DOHH2 (cell line): ENCODE data around the gene SYCN.
"Not testable (repeated sequence)": the region's sequence is repeated elsewhere in the genome, so short reads cannot be mapped to it uniquely, and the experiment has no call there.

Source experiments
- H3F3A ChIP-seq: fragments of 200-600 bp; sonication (generic), shearing (Covaris generic); 2 replicates; pipeline ENCODE4 v1.6.0; 2016; ENCODE audit warnings: antibody characterized with exemption, mild to moderate bottlenecking; ENCODE audit not compliant: control insufficient read depth, insufficient read depth
- H3K27ac ChIP-seq: fragments of 200-600 bp; sonication (generic); 2 replicates; pipeline ENCODE4 v1.5.1; 2014; ENCODE audit warnings: low read depth, mild to moderate bottlenecking, low read length, moderate library complexity
- H3K27me3 ChIP-seq: fragments of 200-600 bp; sonication (generic); 2 replicates; pipeline ENCODE4 v1.6.1; 2014; ENCODE audit warnings: mild to moderate bottlenecking, low read length, mixed read lengths; ENCODE audit not compliant: control insufficient read depth
- H3K36me3 ChIP-seq: fragments of 200-600 bp; sonication (generic); 2 replicates; pipeline ENCODE4 v1.6.1; 2014; ENCODE audit warnings: mild to moderate bottlenecking, low read length, moderate library complexity, mixed read lengths; ENCODE audit not compliant: control insufficient read depth
- H3K4me1 ChIP-seq: fragments of 200-600 bp; sonication (generic); 2 replicates; pipeline ENCODE4 v1.6.1; 2014; ENCODE audit warnings: mild to moderate bottlenecking, low read length, mixed read lengths; ENCODE audit not compliant: control insufficient read depth
- H3K4me2 ChIP-seq: fragments of 200-600 bp; sonication (generic); 2 replicates; pipeline ENCODE4 v1.6.0; 2014; ENCODE audit warnings: mild to moderate bottlenecking, low read length, moderate library complexity
- H3K4me3 ChIP-seq: fragments of 200-600 bp; sonication (generic); 2 replicates; pipeline ENCODE4 v1.5.1; 2014; ENCODE audit warnings: mild to moderate bottlenecking, low read length, mixed read lengths
- H3K79me2 ChIP-seq: fragments of 200-600 bp; sonication (generic); 2 replicates; pipeline ENCODE4 v1.6.1; 2014; ENCODE audit warnings: mild to moderate bottlenecking, low read length, mixed read lengths; ENCODE audit not compliant: control insufficient read depth
- H3K9me2 ChIP-seq: fragments of 200-600 bp; sonication (generic); replicated peaks from 2 replicates; pipeline ENCODE4 v1.6.1; 2014; ENCODE audit warnings: mild to moderate bottlenecking, low read length, mixed read lengths; ENCODE audit not compliant: control insufficient read depth
- H3K9me3 ChIP-seq: fragments of 200-600 bp; sonication (generic); 2 replicates; pipeline ENCODE4 v1.6.1; 2014; ENCODE audit warnings: antibody characterized with exemption, low read length, mixed read lengths; ENCODE audit not compliant: control insufficient read depth, insufficient read depth
- H4K20me1 ChIP-seq: fragments of 200-600 bp; sonication (generic); 2 replicates; pipeline ENCODE4 v1.6.0; 2014; ENCODE audit warnings: low read depth, mild to moderate bottlenecking, antibody characterized with exemption, low read length, moderate library complexity; ENCODE audit not compliant: control insufficient read depth, insufficient read depth
- EZH2phosphoT487 ChIP-seq: fragments of 200-600 bp; sonication (generic); IDR thresholded peaks from 2 replicates; pipeline ENCODE4 v1.6.1; 2017; ENCODE audit warnings: borderline replicate concordance, mild to moderate bottlenecking, antibody characterized with exemption, low read length, moderate library complexity, mixed read lengths
- TF ChIP-seq, protein P1 (sequence below): fragments of 200-600 bp; sonication (generic); IDR thresholded peaks from one replicate; pipeline ENCODE4 v1.5.1; 2014; ENCODE audit warnings: antibody characterized with exemption, mild to moderate bottlenecking, low read depth, low read length; ENCODE audit not compliant: poor library complexity, severe bottlenecking

SYCN gene

DNA sequence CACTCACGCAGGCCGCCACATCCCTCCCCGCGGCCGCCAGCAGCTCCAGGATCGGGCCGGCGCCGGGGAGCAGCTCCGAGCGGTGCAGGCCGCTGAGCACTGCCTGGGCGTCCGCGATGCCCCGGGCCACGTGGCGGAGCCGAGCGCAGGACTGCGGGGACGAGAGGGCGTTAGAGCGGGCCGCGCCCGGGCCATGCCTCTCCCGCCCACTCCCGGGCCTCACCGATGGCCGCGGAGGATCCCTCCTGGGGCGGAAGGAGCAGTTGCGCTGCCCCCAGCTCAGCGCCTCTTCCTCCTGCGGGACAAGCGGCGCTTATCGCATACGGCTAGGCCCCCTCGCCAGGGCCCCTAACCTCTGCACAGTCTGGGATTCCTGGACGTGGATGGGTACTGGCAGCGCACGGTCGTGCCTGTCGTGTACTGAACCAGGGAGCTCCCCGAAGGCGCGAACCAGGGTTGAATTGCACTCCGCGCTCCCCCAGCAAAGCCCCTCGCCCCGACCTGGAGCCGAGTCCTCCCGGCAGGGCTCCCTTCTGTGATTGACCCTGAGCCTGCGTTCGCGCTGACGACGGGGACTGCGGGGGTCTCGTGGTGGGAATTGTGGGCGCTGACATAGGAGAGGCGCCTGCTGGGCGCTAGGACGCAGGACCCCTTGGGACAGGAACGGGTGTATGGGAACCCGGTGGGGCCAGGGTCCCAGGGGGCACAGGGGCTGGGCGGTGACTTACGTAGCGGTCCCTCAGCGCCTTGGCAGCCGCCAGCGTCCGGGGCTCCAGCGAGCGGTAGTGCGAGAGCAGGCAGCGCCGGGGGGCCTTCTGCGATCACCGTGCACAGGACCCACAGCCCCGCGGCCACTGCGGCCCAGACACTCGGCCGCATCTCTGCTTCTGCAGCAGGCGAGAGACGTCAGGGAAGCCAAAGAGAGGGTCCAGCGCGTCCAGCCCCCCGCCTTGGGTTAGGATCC lies 43.9 kb upstream of the SYCN start:
- Histone ChIP-seq H3K4me1 (peaks cover 13% of the 10 kb centered on the region), H3K9me3 (no peaks in the 10 kb centered on the region), H3K27ac (no peak overlapping the region), H3K9me2 (no peaks in the 10 kb centered on the region), H3F3A (no peaks in the 10 kb centered on the region), H3K36me3 (no peaks in the 10 kb centered on the region), H4K20me1 (no peaks in the 10 kb centered on the region), H3K4me2 (no peak overlapping the region), H3K27me3 (no peaks in the 10 kb centered on the region), H3K79me2 (no peaks in the 10 kb centered on the region), H3K4me3 (no peak overlapping the region)
- no peak for TF ChIP-seq EZH2phosphoT487
- TF ChIP-seq, protein P1, sequence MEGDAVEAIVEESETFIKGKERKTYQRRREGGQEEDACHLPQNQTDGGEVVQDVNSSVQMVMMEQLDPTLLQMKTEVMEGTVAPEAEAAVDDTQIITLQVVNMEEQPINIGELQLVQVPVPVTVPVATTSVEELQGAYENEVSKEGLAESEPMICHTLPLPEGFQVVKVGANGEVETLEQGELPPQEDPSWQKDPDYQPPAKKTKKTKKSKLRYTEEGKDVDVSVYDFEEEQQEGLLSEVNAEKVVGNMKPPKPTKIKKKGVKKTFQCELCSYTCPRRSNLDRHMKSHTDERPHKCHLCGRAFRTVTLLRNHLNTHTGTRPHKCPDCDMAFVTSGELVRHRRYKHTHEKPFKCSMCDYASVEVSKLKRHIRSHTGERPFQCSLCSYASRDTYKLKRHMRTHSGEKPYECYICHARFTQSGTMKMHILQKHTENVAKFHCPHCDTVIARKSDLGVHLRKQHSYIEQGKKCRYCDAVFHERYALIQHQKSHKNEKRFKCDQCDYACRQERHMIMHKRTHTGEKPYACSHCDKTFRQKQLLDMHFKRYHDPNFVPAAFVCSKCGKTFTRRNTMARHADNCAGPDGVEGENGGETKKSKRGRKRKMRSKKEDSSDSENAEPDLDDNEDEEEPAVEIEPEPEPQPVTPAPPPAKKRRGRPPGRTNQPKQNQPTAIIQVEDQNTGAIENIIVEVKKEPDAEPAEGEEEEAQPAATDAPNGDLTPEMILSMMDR, result no peak

DNA sequence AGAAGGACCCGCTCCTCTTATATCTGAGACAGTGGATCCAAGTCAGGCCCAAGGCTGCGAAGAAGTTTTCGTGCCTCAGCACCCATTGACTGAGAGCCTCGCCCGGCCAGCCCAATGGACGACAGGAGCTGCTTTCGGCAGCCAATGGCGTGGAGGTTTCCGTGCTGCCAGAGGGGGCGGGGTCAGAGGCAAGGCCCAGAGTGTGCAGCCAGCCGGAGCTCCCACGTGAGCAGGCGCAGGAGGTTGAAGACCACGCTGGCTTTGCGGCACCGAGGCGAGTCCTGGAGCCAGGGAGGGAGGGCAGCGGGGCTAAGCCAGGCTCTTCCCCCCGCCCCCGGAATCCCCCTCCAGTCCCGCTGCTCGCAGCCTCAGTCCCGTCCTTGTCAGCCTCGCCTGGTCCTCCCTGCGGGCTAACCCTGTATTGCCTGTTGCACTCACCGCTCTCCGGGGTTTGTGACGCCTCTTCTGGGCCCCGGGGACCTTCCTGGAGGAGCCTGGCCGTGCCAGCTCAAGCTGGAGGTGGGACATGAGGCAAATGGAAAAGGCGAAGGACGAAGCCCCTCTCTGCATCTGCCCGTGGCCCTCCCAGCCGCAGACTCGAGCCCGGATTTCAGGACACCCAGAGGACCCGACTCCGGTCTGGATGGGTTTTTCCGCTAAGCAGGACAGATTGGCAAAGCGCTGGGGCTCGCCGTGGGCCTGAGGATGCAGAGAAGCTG lies 43.0 kb upstream of the SYCN start:
- no peak overlapping the region for H3K4me3 ChIP-seq
- H3K4me2 ChIP-seq, result no peak overlapping the region
- no peaks in the 10 kb centered on the region for H3K9me3 ChIP-seq
- H3K27me3 ChIP-seq, result no peaks in the 10 kb centered on the region
- no peaks in the 10 kb centered on the region for H3K36me3 ChIP-seq
- no peaks in the 10 kb centered on the region for H3K79me2 ChIP-seq
- no peak for TF ChIP-seq EZH2phosphoT487
- TF ChIP-seq, protein P1, result no peak
- H3K27ac ChIP-seq, result no peak overlapping the region
- H4K20me1 ChIP-seq, result no peaks in the 10 kb centered on the region
- no peaks in the 10 kb centered on the region for H3F3A ChIP-seq
- peaks cover 5% of the 10 kb centered on the region for H3K4me1 ChIP-seq
- H3K9me2 ChIP-seq, result no peaks in the 10 kb centered on the region

DNA sequence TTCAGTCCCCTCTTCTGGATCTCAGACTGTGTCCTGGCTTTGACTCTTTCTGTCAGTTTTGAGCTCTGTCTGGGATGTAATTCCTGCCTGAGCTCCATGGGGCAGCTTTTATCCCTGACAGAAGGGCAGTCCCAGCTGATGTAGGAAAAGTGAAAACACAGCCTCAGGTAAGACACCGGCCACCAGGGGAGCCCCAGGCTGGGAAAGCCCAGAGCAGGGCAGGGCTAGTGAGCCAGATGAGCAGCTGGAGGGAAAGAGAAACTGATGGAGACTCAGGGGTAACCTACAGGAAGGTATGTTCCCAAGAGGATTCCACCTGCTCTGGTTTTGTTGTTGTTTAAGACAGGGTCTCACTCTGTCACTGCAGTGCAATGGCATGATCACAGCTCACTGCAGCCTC lies 41.1 kb upstream of the SYCN start:
- H3K4me3 ChIP-seq, H3K27ac ChIP-seq, H3K4me1 ChIP-seq, H3K9me3 ChIP-seq, H3K79me2 ChIP-seq, H3K4me2 ChIP-seq, H4K20me1 ChIP-seq, H3K9me2 ChIP-seq, H3K36me3 ChIP-seq, H3F3A ChIP-seq, H3K27me3 ChIP-seq: not testable (repeated sequence)

DNA sequence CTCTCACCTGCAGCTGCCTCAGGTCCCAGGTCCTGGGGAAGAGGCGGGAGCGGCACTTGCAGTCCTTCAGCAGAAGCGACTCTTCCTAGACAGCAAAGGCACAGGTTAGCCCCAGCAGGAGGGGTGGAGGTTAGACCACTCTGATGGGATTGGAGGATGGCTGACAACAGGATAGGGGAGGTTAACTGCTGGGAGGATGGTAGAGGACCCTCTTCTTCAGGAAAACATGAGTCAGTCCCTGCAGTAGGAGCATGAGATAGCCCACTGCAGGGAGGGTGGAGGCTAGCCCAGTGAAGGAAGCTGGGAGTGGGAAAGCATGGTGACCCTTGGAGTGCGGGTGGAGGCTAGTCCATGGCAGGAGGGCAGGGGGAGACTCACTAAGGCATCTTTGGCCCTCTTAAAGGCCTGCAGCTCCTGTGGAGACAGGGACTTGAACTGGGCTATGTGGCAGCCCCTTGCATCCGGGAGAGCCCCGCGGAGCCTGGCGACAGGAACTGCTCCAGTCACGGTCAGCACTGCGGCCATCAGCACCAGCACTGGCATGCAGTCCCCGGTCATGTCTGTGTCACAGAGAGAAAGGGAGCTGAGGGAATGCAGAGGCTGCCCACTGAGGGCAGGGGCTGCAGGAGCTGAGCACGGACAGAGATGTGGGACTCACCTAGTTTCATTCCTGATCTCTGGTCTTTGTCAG lies 40.5 kb upstream of the SYCN start, which contains the start of gene IFNL3:
TSS of gene IFNL3 (minus strand) at position 597 of the 691 bp plus-strand sequence. CDS start at position 558, 39 bp downstream.
- H3F3A ChIP-seq, H3K4me3 ChIP-seq, H3K9me2 ChIP-seq, H3K79me2 ChIP-seq, H3K27me3 ChIP-seq, H3K36me3 ChIP-seq, H3K9me3 ChIP-seq, H4K20me1 ChIP-seq, H3K27ac ChIP-seq, H3K4me2 ChIP-seq, H3K4me1 ChIP-seq: not testable (repeated sequence)

DNA sequence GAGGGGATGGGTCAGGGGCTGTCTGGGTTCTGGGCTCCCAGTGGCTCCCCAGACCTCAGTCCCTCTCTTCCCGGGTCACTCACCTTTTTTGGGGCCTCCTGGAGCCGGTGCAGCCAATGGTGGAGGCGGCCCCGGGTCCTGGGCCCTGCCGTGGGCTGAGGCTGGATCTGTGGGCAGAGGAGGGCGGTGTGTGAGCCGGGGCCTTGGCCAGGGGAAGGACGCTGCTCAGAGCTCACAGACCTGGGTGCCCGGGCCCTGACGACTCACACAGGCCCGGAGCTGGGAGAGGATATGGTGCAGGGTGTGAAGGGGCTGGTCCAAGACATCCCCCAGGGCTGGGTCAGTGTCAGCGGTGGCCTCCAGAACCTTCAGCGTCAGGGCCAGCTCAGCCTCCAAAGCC lies 39.7 kb upstream of the SYCN start:
- H3K9me3 ChIP-seq, H3K27me3 ChIP-seq, H3F3A ChIP-seq, H4K20me1 ChIP-seq, H3K36me3 ChIP-seq, H3K4me3 ChIP-seq, H3K4me2 ChIP-seq, H3K9me2 ChIP-seq, H3K27ac ChIP-seq, H3K4me1 ChIP-seq, H3K79me2 ChIP-seq: not testable (repeated sequence)
